DMS153 treated with DMSO at 0.1 percent for 48 hours (cell line): ENCODE measurements around the gene LILRA1.
"Not testable (repeated sequence)": the region's sequence is repeated elsewhere in the genome, so short reads cannot be mapped to it uniquely, and the experiment has no call there.

ENCODE experiments used
- DNase-seq: peaks from one replicate; lab custom pipeline; 2025; ENCODE audit not compliant: unreplicated experiment; lab: John Stamatoyannopoulos, UW

LILRA1 gene

GRCh38 chr19:54576411-54576976, 16.9 kb upstream of the LILRA1 start:
- no peak for DNase-seq

GRCh38 chr19:54577334-54577733, 16.1 kb upstream of the LILRA1 start:
- no peak for DNase-seq

GRCh38 chr19:54578268-54578667, 15.2 kb upstream of the LILRA1 start:
- not testable (repeated sequence) for DNase-seq

- no peak for DNase-seq
Measured at GRCh38 chr19:54586397-54586796, 7.0 kb upstream of the LILRA1 start.

- no peak for DNase-seq
Measured at GRCh38 chr19:54587026-54587425, 6.4 kb upstream of the LILRA1 start.

- DNase-seq, result not testable (repeated sequence)
Measured at GRCh38 chr19:54593931-54594626, 647 bp downstream of the LILRA1 start.

GRCh38 chr19:54594737-54595136, 1.3 kb downstream of the LILRA1 start:
- DNase-seq, result no peak

- not testable (repeated sequence) for DNase-seq
Measured at GRCh38 chr19:54595680-54596436, 2.4 kb downstream of the LILRA1 start.

GRCh38 chr19:54600212-54600611, 6.8 kb downstream of the LILRA1 start:
- no peak for DNase-seq

- DNase-seq, result no peak
Measured at GRCh38 chr19:54606230-54606629, 12.8 kb downstream of the LILRA1 start.

GRCh38 chr19:54606891-54607784, 13.7 kb downstream of the LILRA1 start:
- no peak for DNase-seq

GRCh38 chr19:54607785-54608150, 14.3 kb downstream of the LILRA1 start:
- no peak for DNase-seq

- no peak for DNase-seq
Measured at GRCh38 chr19:54608205-54608604, 14.8 kb downstream of the LILRA1 start.

- no peak for DNase-seq
Measured at GRCh38 chr19:54608792-54609191, 15.4 kb downstream of the LILRA1 start.

GRCh38 chr19:54609356-54609791, 15.9 kb downstream of the LILRA1 start:
- no peak for DNase-seq

- DNase-seq, result no peak
Measured at GRCh38 chr19:54612428-54612827, 19.0 kb downstream of the LILRA1 start.

GRCh38 chr19:54614726-54615125, 21.3 kb downstream of the LILRA1 start:
- DNase-seq, result no peak

- no peak for DNase-seq
Measured at GRCh38 chr19:54616057-54616456, 22.6 kb downstream of the LILRA1 start.

- no peak for DNase-seq
Measured at GRCh38 chr19:54616821-54617560, 23.6 kb downstream of the LILRA1 start.

- no peak for DNase-seq
Measured at GRCh38 chr19:54620464-54620863, 27.0 kb downstream of the LILRA1 start.
